HepG2 (cell line): Measurements from ENCODE around the gene RRP36.
A peak's percentile ranks its signal among the peaks of the same experiment; 100 is the strongest.

Source experiments
- CEBPG ChIP-seq: IDR thresholded peaks from 2 replicates; pipeline ENCODE4 v1.6.1; 2016
- CTCF ChIP-seq: sonication (generic); formaldehyde crosslinking; IDR thresholded peaks from 2 replicates; pipeline ENCODE4 v1.5.0; 2020; ENCODE audit warnings: mild to moderate bottlenecking, missing genetic modification reagents, moderate library complexity
- ELF3 ChIP-seq: IDR thresholded peaks from 2 replicates; pipeline ENCODE4 v1.6.1; 2016; ENCODE audit warnings: missing genetic modification reagents, missing compliant biosample characterization
- MBNL3 ChIP-seq: fragments of 250-450 bp; sonication (Bioruptor Pico); conservative IDR thresholded peaks from 2 replicates; pipeline ENCODE4 v1.8.0; 2022; ENCODE audit warnings: mild to moderate bottlenecking, inconsistent platforms
- MEF2D ChIP-seq: sonication (generic); formaldehyde crosslinking; IDR thresholded peaks from 2 replicates; pipeline ENCODE4 v1.5.1; 2020; ENCODE audit warnings: mild to moderate bottlenecking, missing genetic modification reagents
- RFX5 ChIP-seq: IDR thresholded peaks from 2 replicates; pipeline ENCODE4 v1.6.1; 2011; ENCODE audit warnings: low read depth, low read length, improper control_type of control experiment
- SRSF9 ChIP-seq: fragments of 200-400 bp; formaldehyde crosslinking; IDR thresholded peaks from 2 replicates; pipeline ENCODE4 v1.6.1; 2018; ENCODE audit warnings: borderline replicate concordance, mild to moderate bottlenecking, low read depth, low read length; ENCODE audit not compliant: insufficient read depth, poor library complexity, severe bottlenecking
- ZGPAT ChIP-seq: IDR thresholded peaks from 2 replicates; pipeline ENCODE4 v1.6.1; 2016; ENCODE audit warnings: mild to moderate bottlenecking
- ZNF687 ChIP-seq: sonication (generic); formaldehyde crosslinking; IDR thresholded peaks from 2 replicates; pipeline ENCODE4 v1.5.1; 2020; ENCODE audit warnings: mild to moderate bottlenecking, missing genetic modification reagents, moderate library complexity
- ZNF768 ChIP-seq: sonication (generic); formaldehyde crosslinking; IDR thresholded peaks from 2 replicates; pipeline ENCODE4 v1.4.0; 2020; ENCODE audit warnings: missing genetic modification reagents

GRCh38 chr6:42978487-42978838 is 43.0 kb upstream of the RRP36 start:
- TF ChIP-seq MEF2D (CRISPR knock-in tag): no peak
- no peak for TF ChIP-seq CEBPG (CRISPR knock-in tag)
- TF ChIP-seq ZNF768 (CRISPR knock-in tag): peak; percentile 46; the same call in 1 of the 2 replicates
- TF ChIP-seq MBNL3 (CRISPR knock-in tag): no peak
- no peak for TF ChIP-seq ELF3 (CRISPR knock-in tag)
- TF ChIP-seq ZNF687 (CRISPR knock-in tag): no peak
- TF ChIP-seq SRSF9: no peak
- no peak for TF ChIP-seq RFX5
- TF ChIP-seq CTCF (CRISPR knock-in tag): no peak
- no peak for TF ChIP-seq ZGPAT
